8988T (cell line): ENCODE data around the gene IGF1R.
"Not testable (repeated sequence)": the region's sequence is repeated elsewhere in the genome, so short reads cannot be mapped to it uniquely, and the experiment has no call there.

ENCODE experiments used
- DNase-seq: peaks from one replicate; pipeline ENCODE4 v3.0.0; 2011

IGF1R gene

DNA sequence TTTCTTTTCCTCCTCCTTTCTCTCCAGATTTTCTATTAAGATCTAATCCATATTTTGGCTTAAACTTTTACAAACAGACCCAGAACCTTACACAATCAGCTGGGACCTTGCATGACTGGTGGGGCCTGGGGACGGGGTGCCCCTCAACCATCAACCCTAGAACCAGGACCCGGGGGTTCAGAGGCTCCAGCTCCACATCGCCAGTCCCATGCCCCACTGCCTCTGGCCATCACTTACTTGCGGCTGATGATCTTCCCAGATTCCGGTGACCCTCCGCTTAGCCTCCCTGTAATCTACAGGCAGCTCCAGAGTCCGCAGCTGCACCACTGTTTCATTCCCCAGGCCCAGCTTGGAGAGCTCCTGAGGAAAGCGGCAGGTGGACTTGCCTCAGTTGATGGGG, 322.5 kb downstream of the IGF1R start:
- DNase-seq = no peak

DNA sequence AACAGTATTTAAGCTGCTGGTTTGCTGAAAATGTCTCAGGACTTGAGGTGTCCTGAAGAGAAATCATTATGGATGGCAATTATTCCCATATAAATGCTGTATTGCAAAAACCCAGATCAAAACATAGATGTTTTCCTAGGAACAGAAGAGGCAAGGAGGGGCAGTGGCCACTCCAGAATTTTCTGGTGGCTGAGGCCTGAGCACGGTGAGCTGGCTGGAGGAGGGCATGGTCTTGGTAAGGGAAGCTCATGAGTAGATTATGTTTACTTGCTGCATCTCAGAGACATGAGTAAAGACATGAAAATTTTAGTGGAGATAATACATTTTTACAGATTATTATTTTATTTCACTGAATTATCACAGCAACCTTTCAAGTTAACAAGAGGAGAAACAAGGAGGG, 328.2 kb downstream of the IGF1R start:
- no peak for DNase-seq

DNA sequence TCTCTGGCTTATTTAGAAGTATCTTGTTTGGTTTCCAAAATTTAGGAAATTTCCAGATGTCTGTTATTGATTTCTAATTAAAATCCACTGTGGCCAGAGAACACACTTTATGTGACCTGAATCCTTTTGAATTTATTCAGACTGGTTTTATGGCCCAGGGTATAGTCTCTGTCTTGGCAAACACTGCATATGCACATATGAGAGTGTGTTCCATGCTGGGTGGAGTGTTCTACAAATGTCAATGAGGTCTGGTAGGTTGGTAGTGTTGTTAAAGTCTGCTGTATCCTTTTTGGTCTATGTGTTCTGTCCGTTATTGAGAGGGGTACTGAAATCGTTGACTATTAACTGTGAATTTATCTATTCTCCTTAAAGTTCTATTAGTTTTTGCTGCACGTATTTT, 329.1 kb downstream of the IGF1R start:
- DNase-seq = no peak

DNA sequence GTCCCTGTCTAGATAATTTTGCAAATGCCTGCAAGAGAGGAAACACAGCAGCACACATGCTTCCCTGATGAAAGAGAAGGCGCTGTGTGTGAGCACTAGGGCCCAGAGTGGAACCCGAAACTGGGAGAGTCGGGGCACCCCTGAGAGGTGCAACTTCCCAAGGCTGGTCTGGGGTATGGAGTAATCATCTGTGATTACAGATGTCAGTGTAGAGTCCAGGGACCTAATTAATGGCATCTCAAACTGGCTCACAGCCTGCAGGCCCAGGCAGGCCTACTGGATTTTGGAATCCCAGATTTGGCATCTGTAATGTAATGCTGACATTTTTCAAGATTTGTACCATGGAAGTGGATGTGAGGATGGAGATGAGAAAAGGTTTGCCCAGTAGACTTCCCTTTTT, 329.8 kb downstream of the IGF1R start:
- DNase-seq = no peak

DNA sequence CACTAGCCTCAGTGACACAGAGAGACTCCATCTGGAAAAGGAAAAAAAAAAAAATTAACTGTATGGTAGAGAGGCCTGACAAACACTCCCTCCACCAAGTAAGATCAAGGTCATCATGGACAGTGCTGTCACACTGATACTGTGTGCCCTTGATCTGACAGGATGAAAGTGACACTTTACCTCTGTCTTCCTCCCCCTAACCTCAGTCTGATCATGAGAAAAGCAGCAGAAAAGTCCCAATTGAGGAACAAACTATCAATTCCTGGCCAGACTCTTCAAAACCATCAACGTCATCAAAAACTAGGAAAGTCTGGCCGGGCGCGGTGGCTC, 332.5 kb downstream of the IGF1R start:
- no peak for DNase-seq

DNA sequence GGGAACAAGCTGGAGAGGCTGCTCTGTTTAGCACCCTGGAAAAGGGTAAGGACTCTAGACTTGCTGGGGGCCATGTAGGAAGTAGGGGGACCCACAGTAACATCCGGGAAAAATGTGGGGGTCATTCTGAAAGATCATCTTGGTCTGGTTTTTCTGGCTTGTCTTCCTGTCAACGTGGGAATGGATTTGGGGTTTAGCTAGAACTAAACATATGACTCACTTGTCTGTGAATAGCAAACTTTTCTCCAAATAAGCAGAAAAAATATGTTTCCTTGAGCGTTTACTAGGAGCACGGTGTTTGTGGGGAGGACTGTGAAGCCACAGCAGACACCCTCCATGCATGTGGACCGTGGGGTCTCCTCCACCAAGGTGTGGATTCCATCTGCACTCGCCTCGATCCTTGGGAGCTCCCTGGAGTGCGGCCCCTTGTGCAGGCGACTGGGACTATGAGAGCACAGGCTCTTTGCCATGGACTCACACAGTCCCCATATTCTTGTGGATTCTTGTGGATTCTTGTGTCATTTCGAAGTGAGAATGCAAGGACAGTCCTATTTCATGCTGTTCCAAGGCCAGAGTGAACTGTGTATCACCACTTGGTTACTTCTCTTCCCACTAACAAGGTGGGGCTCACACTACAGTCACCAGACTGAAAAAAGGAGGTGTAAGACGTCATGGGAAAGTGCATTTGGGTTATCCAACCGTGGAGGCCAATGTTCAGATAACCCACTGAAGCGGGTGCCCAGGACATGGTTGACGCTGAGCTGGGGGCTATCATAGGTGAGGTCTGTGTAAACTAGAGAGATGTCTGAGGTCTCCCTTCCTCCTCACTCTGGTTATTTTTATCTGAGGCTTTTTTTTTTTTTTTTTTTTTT, 333.7 kb downstream of the IGF1R start:
- no peak for DNase-seq

DNA sequence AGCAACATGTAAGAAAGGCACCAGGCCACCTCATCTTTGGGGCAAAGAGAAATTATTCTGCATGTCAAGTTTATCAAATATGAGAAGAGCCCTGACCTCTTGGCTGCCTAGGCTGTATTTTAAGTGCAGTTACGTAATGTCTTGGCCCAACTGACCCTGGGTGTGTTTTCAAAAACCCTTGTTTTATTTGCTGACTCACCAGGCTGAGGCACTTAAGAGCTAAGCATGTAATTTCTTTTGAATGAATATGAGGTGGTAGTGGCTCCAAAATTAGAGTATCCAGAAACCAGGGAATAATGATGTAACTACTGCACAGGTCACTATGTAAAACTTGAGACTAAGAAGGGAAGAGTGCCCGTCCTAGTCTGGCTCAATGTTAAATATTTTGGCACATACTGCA, 335.0 kb downstream of the IGF1R start:
- DNase-seq = no peak

DNA sequence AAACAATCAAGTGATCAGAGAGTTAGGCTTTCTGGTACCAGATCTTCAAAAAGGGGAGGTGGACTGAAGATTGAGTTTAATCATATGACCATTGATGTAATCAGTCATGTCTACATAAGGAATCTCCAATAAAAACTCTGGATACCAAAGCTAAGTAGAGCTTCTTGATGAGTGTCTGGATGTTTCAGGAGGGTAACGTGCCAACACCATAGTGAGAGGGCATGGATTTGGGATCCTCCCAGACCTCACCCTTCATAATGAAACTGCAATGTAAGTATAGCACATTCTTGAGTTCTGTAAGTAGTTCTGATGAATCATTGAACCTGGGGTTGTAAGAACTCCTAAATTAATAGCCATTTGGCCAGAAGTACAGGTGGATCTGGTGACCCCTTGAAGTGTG, 337.9 kb downstream of the IGF1R start:
- no peak for DNase-seq

DNA sequence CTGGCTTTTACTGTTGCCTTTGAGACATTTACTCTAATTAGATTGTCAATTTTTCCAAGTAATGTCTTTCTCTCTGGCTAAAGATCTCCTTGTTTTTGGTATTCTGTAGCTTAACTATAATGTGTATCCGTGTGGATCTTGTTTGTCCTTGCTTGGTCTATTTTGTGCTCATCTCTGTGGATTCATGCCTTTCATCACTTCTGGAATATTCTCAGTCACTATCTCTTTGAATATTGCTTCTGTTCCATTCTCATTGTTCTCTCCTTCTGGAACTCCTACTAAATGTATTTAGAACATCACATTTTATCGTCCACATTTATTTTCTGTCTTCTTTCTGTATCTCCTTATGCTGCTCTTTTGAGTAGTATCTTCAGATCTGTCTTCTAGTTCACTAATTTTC, 346.6 kb downstream of the IGF1R start:
- no peak for DNase-seq

DNA sequence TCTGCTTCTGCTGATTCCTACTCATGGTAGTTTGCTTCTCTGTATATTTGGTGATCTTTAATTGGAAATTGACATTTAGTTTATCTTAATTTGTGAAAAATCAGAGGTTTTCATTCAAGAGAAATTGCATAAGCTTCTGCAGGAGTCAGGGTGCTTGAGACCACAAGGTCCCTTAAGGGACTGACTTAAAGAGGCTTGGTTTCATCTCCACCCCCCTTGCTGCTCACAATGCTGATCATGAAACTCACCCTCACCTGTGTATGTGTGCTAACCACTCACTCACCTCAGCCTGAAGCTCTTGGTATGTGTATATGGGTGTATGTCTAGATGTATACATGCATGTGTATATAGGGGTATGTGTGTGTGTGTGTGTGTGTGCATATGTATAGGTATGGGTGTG, 347.8 kb downstream of the IGF1R start:
- DNase-seq = no peak

DNA sequence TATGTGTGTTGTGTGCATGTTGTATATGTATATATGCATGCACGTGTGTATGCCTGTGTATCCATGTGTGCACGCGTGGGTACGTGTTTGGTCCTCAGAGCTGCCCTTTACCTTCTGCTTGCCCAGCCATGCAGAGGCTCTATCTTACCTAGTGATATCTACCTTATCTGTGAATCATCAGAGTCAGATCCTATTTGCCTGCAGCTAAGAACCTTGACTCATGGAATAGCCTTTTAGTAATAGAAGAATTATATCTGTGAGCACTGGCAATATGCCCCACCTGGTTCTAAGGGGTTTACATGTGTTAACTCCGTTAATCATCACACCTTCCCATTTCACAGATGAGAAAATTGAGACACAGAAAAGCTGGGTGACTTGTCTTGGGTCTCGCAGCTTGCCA, 348.3 kb downstream of the IGF1R start:
- DNase-seq = no peak

DNA sequence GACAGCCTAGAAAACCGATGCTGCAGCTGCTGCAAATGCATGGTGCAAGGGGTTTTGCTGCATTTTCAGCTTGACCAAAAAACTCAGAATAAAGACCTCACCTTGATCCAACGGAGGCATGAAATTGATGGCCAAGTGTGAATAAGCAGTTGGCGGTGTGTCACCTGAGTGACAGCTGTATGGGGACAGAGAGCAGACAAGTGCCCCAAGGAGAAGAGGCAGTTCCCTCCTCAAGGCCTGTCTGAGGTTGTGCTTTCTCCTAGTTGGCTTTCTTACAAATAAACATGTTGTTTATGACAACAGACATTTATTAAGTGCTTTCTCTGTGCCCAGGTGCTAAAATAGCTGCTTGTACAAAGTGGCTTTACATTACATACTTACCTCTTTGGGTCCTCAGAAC, 349.0 kb downstream of the IGF1R start:
- no peak for DNase-seq

DNA sequence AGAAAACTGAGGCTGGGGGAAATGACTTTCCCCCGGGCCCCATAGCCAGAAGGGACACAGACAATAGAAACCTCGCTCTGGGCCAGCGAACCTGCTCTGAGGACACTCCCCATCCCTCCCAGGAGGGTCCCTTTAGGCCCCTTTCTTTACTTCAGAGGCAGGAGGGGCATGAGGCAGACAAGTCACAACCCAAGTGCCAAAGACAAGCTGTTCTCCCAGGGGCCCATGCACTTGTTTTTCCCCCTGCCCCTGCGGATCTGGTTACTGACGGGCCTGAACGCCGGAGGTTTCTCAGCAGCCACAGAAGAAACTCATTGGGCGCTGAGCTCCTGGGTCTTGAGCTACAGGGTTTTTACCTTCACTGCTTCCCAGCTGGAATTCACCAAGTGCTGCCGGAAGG, 349.4 kb downstream of the IGF1R start:
- no peak for DNase-seq

DNA sequence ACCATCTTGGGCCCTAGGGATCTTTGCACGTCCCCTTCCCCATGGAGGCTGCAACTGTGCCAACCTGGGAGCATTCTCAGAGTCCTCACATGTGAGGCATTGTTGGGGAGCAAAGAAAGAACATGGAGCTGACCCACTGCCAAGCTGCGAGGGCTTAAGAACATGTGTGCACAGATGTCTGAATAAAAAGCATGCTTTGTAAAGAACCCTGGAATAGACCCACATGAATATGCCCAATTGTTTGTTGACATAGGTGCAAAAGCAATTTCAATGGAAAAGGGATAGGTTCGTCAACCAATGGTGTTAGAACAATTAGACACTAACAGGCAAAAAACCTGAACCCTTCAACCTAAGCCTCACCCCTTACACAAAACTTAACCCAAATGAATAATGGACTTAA, 349.9 kb downstream of the IGF1R start:
- DNase-seq = no peak

DNA sequence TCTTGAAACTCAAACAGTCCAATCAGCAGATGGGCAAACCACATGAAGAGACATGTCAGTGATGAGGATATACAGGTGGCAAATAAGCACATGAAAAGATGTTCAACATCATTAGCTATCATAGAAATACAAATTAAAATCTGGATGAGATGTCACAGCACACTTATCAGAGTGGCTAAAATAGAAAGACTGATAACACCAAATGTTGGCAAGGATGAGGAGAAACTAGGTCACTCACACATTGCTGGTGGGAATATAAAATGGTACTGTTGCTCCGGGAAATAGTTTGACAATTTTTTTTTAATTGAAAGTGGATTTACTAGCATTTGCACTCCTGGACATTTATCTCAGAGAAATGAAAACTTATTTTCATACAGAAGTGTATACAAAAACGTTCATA, 350.9 kb downstream of the IGF1R start:
- DNase-seq = no peak

DNA sequence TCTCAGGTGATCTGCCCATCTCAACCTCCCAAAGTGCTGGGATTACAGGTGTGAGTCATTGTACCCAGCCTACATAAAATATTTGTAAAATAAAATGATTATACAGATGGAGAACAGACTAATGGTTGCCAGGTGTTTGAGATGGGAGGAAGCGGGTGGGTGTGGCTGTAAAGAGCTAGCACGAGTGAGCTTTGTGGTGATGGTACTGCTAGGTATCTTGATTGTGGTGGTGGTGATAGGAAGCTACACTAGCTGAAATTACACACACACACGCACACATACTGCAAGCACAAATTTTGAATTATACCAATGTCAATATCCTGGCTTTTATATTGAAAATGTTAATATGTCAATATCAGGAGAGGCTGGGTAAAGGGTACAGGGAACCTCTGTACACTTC, 353.9 kb downstream of the IGF1R start:
- DNase-seq = no peak

DNA sequence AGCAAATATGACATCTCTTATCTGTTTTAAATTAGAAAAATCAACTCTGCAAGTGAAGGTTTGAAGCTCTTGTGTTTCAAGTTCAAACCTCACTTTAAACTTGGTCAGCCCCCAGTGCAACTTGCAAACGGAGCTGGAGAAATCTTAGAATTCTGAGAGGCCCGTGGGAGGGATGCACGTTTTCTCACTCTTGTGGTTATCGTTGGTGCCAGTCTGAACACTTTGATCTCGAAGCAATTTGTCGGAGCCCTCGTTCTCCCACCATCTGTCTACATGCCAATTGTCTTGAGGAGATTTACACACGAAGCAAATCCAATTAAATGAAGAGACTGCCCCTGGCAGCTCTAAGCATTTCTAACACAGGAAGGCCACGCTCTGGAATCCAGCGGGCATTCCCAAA, 355.0 kb downstream of the IGF1R start:
- not testable (repeated sequence) for DNase-seq

DNA sequence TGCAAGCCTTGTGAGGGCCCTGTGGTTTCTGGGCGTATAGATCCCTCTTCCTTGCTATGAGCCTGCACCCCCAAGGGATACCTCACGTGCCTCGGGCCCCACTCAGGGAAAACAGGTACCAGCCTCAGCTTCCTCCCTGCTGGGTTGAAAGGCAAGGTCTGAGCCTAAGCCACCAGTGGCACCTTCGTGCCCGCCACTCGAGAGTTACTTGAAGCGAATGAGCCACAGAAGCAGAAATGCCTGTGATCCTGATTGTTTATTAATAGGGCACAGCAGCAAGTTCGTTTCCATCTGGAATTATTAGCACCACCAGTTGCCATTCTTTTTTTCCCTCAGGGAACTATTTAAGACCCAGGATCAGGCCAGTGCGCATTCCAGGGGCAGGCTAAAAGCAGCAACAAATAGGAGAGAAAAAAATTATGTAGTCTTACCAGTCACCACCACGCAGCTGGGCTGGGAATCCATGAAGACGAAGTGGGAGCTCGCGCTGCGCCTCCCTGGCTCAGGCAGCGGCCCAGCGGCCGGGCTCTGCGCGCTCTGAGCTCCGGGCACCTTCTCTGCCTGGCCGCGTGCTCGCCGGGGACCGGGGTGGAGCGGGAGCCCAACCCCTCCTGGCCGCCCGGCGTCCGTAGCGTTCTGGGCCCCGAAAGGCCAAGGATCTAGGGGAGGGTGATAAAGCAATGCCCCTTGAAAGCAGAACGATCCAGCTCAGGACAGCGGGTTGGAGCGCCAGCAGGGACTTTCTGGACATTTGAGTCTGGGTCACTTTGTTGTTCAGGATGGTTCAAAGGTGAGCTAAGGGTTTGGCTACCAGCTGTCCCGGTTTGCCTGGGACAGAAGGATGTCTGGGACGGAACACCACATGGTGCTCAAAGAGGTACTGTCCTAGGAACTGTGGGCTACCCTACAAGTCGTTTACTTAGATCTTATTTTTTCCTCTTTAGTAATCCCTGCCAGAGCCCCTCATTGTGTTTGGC, 356.9 kb downstream of the IGF1R start:
- not testable (repeated sequence) for DNase-seq

DNA sequence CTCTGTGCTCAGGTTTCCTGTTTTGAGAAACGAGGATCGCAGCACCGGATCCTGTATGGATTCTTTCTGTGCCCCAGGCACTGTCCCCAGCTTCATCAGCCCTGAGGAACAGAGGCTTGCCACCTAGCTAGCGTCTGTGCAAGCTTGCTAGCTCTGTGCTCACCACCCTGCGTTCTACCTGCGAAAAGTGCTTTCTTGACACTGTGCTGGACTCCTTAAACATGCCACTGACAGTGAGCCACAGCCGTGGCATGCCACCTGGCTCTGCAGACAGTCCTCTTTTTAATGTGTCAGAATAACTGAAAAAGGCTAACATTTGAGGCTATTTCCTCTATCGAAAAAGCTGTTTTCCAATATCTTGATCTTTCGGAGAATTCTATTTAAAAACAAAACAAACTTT, 357.8 kb downstream of the IGF1R start:
- no peak for DNase-seq

DNA sequence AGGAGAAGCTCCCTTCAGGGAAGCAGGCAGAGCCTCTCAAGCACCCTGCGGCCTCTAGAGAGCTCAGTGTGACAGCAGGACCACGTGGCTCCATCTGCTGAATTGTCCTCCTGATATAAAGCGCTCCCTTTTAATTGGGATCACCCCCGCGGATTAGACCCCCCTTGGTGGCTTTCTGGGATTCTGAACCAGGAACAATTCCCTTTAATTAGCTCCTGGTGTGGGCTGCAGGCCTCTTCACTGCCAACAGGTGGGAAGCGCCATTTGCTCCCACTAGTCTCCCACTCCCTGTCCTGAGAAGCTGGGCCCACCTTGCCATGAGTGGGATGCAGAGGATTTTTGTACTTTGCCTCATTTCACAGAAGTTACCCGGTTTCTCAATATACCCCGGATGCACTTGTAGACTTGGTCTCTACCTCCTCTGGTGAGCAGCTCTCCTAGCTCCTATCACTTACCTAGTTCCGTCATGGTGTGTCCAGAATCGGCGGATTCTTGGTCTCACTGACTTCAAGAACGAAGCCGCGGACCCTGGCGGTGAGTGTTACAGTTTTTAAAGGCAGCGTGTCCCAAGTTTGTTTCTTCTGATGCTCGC, 358.7 kb downstream of the IGF1R start:
- DNase-seq = no peak

DNA sequence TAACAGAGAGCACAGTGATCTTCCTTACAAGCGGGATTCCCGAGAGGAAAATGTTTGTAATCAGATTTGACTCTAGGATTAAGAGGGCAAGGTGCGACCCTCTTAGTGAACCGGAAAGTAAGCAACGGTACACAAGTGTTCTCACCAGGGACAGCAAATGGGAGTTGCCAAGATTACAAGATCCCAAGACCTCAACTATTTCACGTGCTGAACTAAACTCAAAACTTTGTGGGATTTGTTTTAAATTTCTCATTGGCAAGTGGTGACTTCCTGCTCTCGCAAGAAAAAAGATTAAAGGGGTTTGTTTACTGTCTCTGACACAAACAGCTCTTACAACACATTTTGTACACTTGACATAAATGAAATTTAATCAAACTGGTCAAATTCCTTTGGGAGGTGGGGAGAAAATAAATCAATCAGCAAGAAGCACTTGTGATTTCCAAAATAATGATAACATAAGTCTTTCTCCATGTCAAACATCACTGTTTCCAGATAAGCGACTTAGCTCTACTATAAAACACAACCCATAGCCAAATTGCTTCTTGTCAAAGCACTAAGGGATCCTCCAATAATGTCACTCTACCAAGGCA, 361.5 kb downstream of the IGF1R start:
- DNase-seq = no peak

DNA sequence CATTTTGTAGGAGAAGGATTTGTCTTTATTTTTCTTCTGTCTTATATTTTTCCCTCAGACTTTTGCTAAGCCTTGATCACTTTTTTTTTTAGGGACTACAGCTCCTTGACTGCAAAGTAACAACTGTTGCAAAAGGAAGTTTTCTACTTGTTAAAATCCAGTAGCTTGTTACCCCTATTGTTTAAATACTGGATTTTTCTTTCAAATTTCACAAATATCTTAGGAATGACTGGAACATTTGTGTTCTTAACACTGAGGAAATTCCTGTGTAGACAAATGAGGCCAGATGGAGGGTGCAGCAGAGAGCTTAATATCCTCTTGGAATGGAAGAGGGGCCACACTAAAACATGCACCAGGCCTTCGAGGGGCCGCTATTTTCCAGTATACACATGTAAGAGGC, 362.4 kb downstream of the IGF1R start:
- DNase-seq = no peak
